Common myeloid progenitor, CD34-positive (primary cell): ENCODE results near the gene KCNH3.

ENCODE experiments used
- CTCF ChIA-PET: fragments of 350-600 bp; sonication (Branson Sonifier 250); formaldehyde crosslinking; loops from one replicate; lab custom pipeline; 2021; ENCODE audit warnings: antibody characterized with exemption; lab: Charles Lee
- POLR2A ChIA-PET: fragments of 350-600 bp; sonication (Branson Sonifier 250); formaldehyde crosslinking; loops from one replicate; lab custom pipeline; 2021; ENCODE audit warnings: antibody characterized with exemption; lab: Charles Lee
- DNase-seq, 3 donors: peaks; one replicate each; pipeline versions ENCODE4 v3.0.0 to v3.0.0-alpha.2; 2013
- H3K27ac ChIP-seq, 2 experiments: 1 replicate in 1 of 2; 2 replicates in 1 of 2; pipeline ENCODE4 v1.7.0; 2013; ENCODE audit warnings: inconsistent platforms in 2 of 2, low read length in 2 of 2, mild to moderate bottlenecking in 2 of 2, low read depth in 1 of 2, moderate library complexity in 1 of 2; ENCODE audit not compliant: severe bottlenecking in 2 of 2, insufficient read depth in 1 of 2, poor library complexity in 1 of 2
- H3K27me3 ChIP-seq, 5 experiments: replicated peaks in 2 of 5; 1 replicate in 3 of 5; 2 replicates in 2 of 5; pipeline versions ENCODE4 v1.6.1 to v1.7.0; 2013; ENCODE audit warnings: low read length in 4 of 5, mild to moderate bottlenecking in 2 of 5, moderate library complexity in 2 of 5, inconsistent platforms in 1 of 5; ENCODE audit not compliant: insufficient read depth in 5 of 5, control insufficient read depth in 4 of 5
- H3K36me3 ChIP-seq, 4 experiments: 1 replicate in 2 of 4; 2 replicates in 2 of 4; pipeline versions ENCODE4 v1.6.1 to v1.7.0; 2013; ENCODE audit warnings: low read length in 3 of 4, control low read depth in 1 of 4, mild to moderate bottlenecking in 1 of 4; ENCODE audit not compliant: control insufficient read depth in 4 of 4, insufficient read depth in 4 of 4
- H3K4me1 ChIP-seq, 4 experiments: 1 replicate in 3 of 4; 2 replicates in 1 of 4; pipeline versions ENCODE4 v1.6.1 to v1.7.1; 2013; ENCODE audit warnings: low read length in 3 of 4, mild to moderate bottlenecking in 3 of 4, control low read depth in 1 of 4, inconsistent platforms in 1 of 4, moderate library complexity in 1 of 4; ENCODE audit not compliant: control insufficient read depth in 4 of 4, insufficient read depth in 4 of 4; ENCODE audit errors: control extremely low read depth in 1 of 4
- H3K4me3 ChIP-seq, 7 experiments: 1 replicate in 4 of 7; 2 replicates in 3 of 7; pipeline versions ENCODE4 v1.5.1 to v1.7.0; 2013; ENCODE audit warnings: mild to moderate bottlenecking in 7 of 7, low read length in 6 of 7, moderate library complexity in 6 of 7, inconsistent platforms in 2 of 7, low read depth in 2 of 7, control low read depth in 1 of 7; ENCODE audit not compliant: insufficient read depth in 4 of 7, control insufficient read depth in 1 of 7; ENCODE audit errors: extremely low read depth in 1 of 7
- H3K9me3 ChIP-seq, 5 experiments: 1 replicate in 4 of 5; 2 replicates in 1 of 5; pipeline versions ENCODE4 v1.6.1 to v1.7.1; 2013; ENCODE audit warnings: low read length in 4 of 5, mild to moderate bottlenecking in 2 of 5, inconsistent platforms in 1 of 5, low read depth in 1 of 5, moderate library complexity in 1 of 5; ENCODE audit not compliant: control insufficient read depth in 4 of 5, insufficient read depth in 2 of 5; ENCODE audit errors: control extremely low read depth in 1 of 5
- WGBS: methylation state at CpG from one replicate; pipeline ENCODE4 v1.1.5; 2013; ENCODE audit not compliant: insufficient coverage; 5-methylcytosine and 5-hydroxymethylcytosine counted together

Gene KCNH3

GRCh38 chr12:49524660-49525324 is 14.0 kb upstream of the KCNH3 start:
- ChIA-PET POLR2A (interaction anchor here (0.7 kb wide), 1 partner anchor 217 kb away, joined by 3 read pairs; no protein-coding TSS in a partner anchor), CTCF (interaction anchor here (0.9 to 4.5 kb wide), 4 partner anchors 9 to 167 kb away, joined by 3 to 33 read pairs (median 7); no protein-coding TSS in a partner anchor)
- H3K9me3 ChIP-seq, result no peaks in the 10 kb centered on the region
- DNase-seq, result no peak
- no peak overlapping the region for H3K27ac ChIP-seq
- WGBS, result 98% methylated on average over 4 of the region's 6 CpGs
- H3K36me3 ChIP-seq, result peaks cover 12 to 34% (median 23%) of the 10 kb centered on the region in 4 experiments
- H3K4me1 ChIP-seq, result peaks cover 0 to 6% (median 3%) of the 10 kb centered on the region in 4 experiments
- no peaks in the 10 kb centered on the region for H3K27me3 ChIP-seq
- H3K4me3 ChIP-seq, result no peak overlapping the region

- no peak overlapping the region for H3K27ac ChIP-seq
- peaks cover 0 to 6% (median 3%) of the 10 kb centered on the region in 4 experiments for H3K4me1 ChIP-seq
- WGBS, result 97% methylated on average over 6 of the region's 7 CpGs
- ChIA-PET POLR2A (no interaction called here), CTCF (interaction anchor here (1.0 to 4.5 kb wide), 3 partner anchors 168 to 184 kb away, joined by 3 to 33 read pairs (median 8); partner anchors contain the start of gene DNAJC22)
- H3K4me3 ChIP-seq, result no peak overlapping the region
- H3K9me3 ChIP-seq, result no peaks in the 10 kb centered on the region
- no peaks in the 10 kb centered on the region for H3K27me3 ChIP-seq
- H3K36me3 ChIP-seq, result peaks cover 12 to 34% (median 23%) of the 10 kb centered on the region in 4 experiments
- no peak for DNase-seq
Observed at GRCh38 chr12:49525942-49526341, 12.9 kb upstream of the KCNH3 start.

DNA sequence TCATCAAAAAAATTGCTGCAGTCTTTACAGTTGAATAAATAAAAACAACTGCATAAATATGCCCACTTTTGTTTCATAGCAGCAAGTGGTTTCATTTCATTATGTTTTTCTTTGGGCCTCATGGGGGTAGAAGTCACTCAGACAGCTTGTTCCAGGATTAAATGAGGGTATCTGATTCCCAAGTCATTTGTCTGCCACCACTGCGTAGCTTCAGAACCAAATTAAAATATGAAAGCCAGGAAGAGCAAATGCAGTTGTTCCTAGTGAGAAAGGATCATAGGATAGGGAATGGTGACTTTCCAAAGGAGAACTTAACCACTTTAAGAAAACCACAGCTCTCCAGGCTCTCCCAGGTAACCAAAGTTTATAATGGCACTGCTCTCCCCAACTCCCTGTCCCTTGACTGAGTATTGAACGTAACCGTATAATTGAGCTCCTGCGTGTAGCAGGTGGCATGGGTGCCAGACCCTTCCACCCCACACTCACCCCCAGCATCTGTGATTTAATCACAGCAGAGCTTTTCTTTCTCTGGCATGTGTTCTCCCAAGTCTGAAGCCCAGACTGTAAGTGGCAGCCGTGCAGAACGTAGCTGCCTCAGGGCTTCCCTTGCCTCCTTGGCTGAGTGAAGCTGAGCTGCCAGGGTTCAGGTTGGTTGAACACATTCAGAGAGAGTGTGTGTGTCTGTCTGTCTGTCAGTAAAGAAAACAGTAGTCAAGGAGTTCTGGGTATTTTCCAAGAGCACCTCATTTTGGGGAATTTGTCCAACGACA is 11.3 kb upstream of the KCNH3 start:
- Histone ChIP-seq H3K36me3 (peaks cover 12 to 34% (median 23%) of the 10 kb centered on the region in 4 experiments), H3K4me3 (no peak overlapping the region), H3K27ac (no peak overlapping the region), H3K4me1 (peaks cover 0 to 6% (median 3%) of the 10 kb centered on the region in 4 experiments), H3K9me3 (no peaks in the 10 kb centered on the region), H3K27me3 (no peaks in the 10 kb centered on the region)
- CTCF ChIA-PET, result interaction anchor here (0.9 to 4.5 kb wide), 6 partner anchors 11 to 181 kb away, joined by 3 to 33 read pairs (median 6); partner anchors contain the start of gene DNAJC22
- WGBS, result 97% methylated on average over 7 of the region's 7 CpGs
- POLR2A ChIA-PET, result no interaction called here
- DNase-seq, result no peak

- Histone ChIP-seq H3K4me3 (no peak overlapping the region), H3K36me3 (peaks cover 9 to 28% (median 20%) of the 10 kb centered on the region in 4 experiments), H3K9me3 (no peaks in the 10 kb centered on the region), H3K27me3 (peaks cover 0 to 1% (median 0%) of the 10 kb centered on the region in 5 experiments), H3K27ac (no peak overlapping the region), H3K4me1 (peaks cover 0 to 6% (median 3%) of the 10 kb centered on the region in 4 experiments)
- WGBS, result no CpG with 5 or more reads among the region's 1 CpG
- POLR2A ChIA-PET, result no interaction called here
- CTCF ChIA-PET, result interaction anchor here (1.2 to 1.8 kb wide), 3 partner anchors 8 to 205 kb away, joined by 3 to 4 read pairs (median 3); no protein-coding TSS in a partner anchor
- peak in 2 of 3 donors; percentile 46 to 64 for DNase-seq
Observed at GRCh38 chr12:49529414-49529813, 9.4 kb upstream of the KCNH3 start.

DNA sequence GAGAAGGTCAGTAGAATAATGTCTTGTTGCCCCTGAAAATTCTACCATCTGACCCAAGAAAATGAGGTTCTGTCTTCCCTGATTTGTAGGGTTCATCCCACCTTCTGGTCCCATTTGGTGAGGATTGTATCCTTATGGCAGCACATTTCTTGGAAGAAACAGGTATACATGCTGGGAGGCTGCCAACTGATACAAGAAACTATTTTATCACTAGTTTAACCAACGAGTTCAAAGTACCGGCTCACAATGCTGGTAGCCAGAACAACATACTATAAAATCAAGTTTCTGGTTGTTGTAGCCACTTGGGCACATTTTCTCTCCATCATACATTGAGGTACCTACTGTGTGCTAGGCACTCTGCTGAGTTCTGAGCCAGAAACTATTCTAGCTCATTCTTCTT is 7.1 kb upstream of the KCNH3 start:
- DNase-seq, result no peak
- peaks cover 2 to 15% (median 8%) of the 10 kb centered on the region in 4 experiments for H3K4me1 ChIP-seq
- POLR2A ChIA-PET, result no interaction called here
- no peak overlapping the region for H3K4me3 ChIP-seq
- peaks cover 0 to 7% (median 3%) of the 10 kb centered on the region in 4 experiments for H3K36me3 ChIP-seq
- 97% methylated on average over 2 of the region's 2 CpGs for WGBS
- CTCF ChIA-PET, result interaction anchor here (0.5 to 2.1 kb wide), 4 partner anchors 22 to 302 kb away, joined by 3 to 9 read pairs (median 4); no protein-coding TSS in a partner anchor
- no peaks in the 10 kb centered on the region for H3K9me3 ChIP-seq
- H3K27ac ChIP-seq, result no peak overlapping the region
- H3K27me3 ChIP-seq, result peaks cover under 1 to 24% (median 13%) of the 10 kb centered on the region in 5 experiments

GRCh38 chr12:49533331-49533730 is 5.5 kb upstream of the KCNH3 start:
- no peak for DNase-seq
- H3K36me3 ChIP-seq, result no peaks in the 10 kb centered on the region
- 96% methylated on average over 8 of the region's 10 CpGs for WGBS
- ChIA-PET CTCF (interaction anchor here (1.8 to 2.1 kb wide), 3 partner anchors 19 to 191 kb away, joined by 4 to 9 read pairs (median 7); no protein-coding TSS in a partner anchor), POLR2A (no interaction called here)
- H3K4me3 ChIP-seq, result no peak overlapping the region
- H3K27ac ChIP-seq, result no peak overlapping the region
- H3K27me3 ChIP-seq, result peaks cover 3 to 40% (median 22%) of the 10 kb centered on the region in 5 experiments
- H3K9me3 ChIP-seq, result no peaks in the 10 kb centered on the region
- peaks cover 10 to 27% (median 18%) of the 10 kb centered on the region in 4 experiments for H3K4me1 ChIP-seq
